Neuronal stem cell (in vitro differentiated cells): ENCODE data around the gene PAF1.
A peak's percentile ranks its signal among the peaks of the same experiment; 100 is the strongest.

ENCODE experiments used
- DNase-seq: peaks from one replicate; pipeline ENCODE4 v3.0.0-alpha.2; 2013; ENCODE audit warnings: low spot score
- H2AFZ ChIP-seq: one replicate; pipeline ENCODE4 v1.6.1; 2013; ENCODE audit warnings: mild to moderate bottlenecking, low read length, inconsistent platforms
- H2AK5ac ChIP-seq: 2 replicates; pipeline ENCODE4 v1.6.1; 2013; ENCODE audit warnings: low read depth, mild to moderate bottlenecking, inconsistent platforms, low read length, moderate library complexity, mixed read lengths
- H2BK120ac ChIP-seq: 2 replicates; pipeline ENCODE4 v1.6.1; 2013; ENCODE audit warnings: low read depth, mild to moderate bottlenecking, inconsistent platforms, low read length, moderate library complexity, mixed read lengths
- H2BK12ac ChIP-seq: one replicate; pipeline ENCODE4 v1.6.1; 2013; ENCODE audit warnings: low read length, inconsistent platforms
- H2BK15ac ChIP-seq: 2 replicates; pipeline ENCODE4 v1.6.1; 2013; ENCODE audit warnings: mild to moderate bottlenecking, low read length, inconsistent platforms, mixed read lengths
- H2BK5ac ChIP-seq: one replicate; pipeline ENCODE4 v1.6.1; 2013; ENCODE audit warnings: inconsistent platforms, mild to moderate bottlenecking, low read length, moderate library complexity
- H3K14ac ChIP-seq: one replicate; pipeline ENCODE4 v1.6.1; 2013; ENCODE audit warnings: low read length, inconsistent platforms
- H3K18ac ChIP-seq: 2 replicates; pipeline ENCODE4 v1.6.1; 2013; ENCODE audit warnings: low read length, inconsistent platforms
- H3K23ac ChIP-seq: 2 replicates; pipeline ENCODE4 v1.6.1; 2013; ENCODE audit warnings: low read depth, mild to moderate bottlenecking, mixed read lengths, low read length, inconsistent platforms; ENCODE audit not compliant: poor library complexity
- H3K27ac ChIP-seq: replicated peaks from 3 replicates; pipeline ENCODE4 v1.5.1; 2013; ENCODE audit warnings: low read length, inconsistent platforms
- H3K27me3 ChIP-seq, 3 experiments: 2 replicates each; pipeline ENCODE4 v1.6.1; 2013; ENCODE audit warnings: low read length in 3 of 3, mild to moderate bottlenecking in 2 of 3, inconsistent platforms in 1 of 3, low read depth in 1 of 3, mixed read lengths in 1 of 3, moderate library complexity in 1 of 3; ENCODE audit not compliant: control insufficient read depth in 3 of 3, insufficient read depth in 3 of 3
- H3K36me3 ChIP-seq, 2 donors: replicated peaks in 1 of 2; 2 replicates each; pipeline ENCODE4 v1.6.1; 2013; ENCODE audit warnings: low read length in 2 of 2; ENCODE audit not compliant: control insufficient read depth in 2 of 2, insufficient read depth in 2 of 2
- H3K4ac ChIP-seq: 2 replicates; pipeline ENCODE4 v1.6.1; 2013; ENCODE audit warnings: inconsistent platforms, mild to moderate bottlenecking, low read length, moderate library complexity
- H3K4me1 ChIP-seq, 2 donors: 1 replicate in 1 of 2; 2 replicates in 1 of 2; pipeline ENCODE4 v1.6.1; 2013; ENCODE audit warnings: low read length in 2 of 2, low read depth in 1 of 2; ENCODE audit not compliant: control insufficient read depth in 2 of 2, insufficient read depth in 1 of 2
- H3K4me2 ChIP-seq: one replicate; pipeline ENCODE4 v1.6.1; 2013; ENCODE audit warnings: mild to moderate bottlenecking, low read length, inconsistent platforms; ENCODE audit not compliant: insufficient read depth, poor library complexity, severe bottlenecking
- H3K4me3 ChIP-seq, 2 donors: 2 replicates each; pipeline ENCODE4 v1.5.1; 2013; ENCODE audit warnings: low read length in 2 of 2, mild to moderate bottlenecking in 2 of 2, inconsistent platforms in 1 of 2, moderate library complexity in 1 of 2
- H3K79me1 ChIP-seq: one replicate; pipeline ENCODE4 v1.6.1; 2013; ENCODE audit warnings: low read depth, mild to moderate bottlenecking, inconsistent platforms, low read length, moderate library complexity
- H3K9ac ChIP-seq: one replicate; pipeline ENCODE4 v1.6.1; 2013; ENCODE audit warnings: mild to moderate bottlenecking, low read depth, low read length, inconsistent platforms; ENCODE audit not compliant: poor library complexity
- H3K9me3 ChIP-seq, 2 donors: replicated peaks in 1 of 2; 2 replicates each; pipeline versions ENCODE3 to v1.6.1; 2013; ENCODE audit warnings: low read length in 2 of 2, mild to moderate bottlenecking in 2 of 2, inconsistent platforms in 1 of 2, low read depth in 1 of 2, mixed read lengths in 1 of 2, moderate library complexity in 1 of 2; ENCODE audit not compliant: control insufficient read depth in 2 of 2, insufficient read depth in 1 of 2
- H4K8ac ChIP-seq: one replicate; pipeline ENCODE4 v1.6.1; 2013; ENCODE audit warnings: low read depth, mild to moderate bottlenecking, inconsistent platforms, low read length, moderate library complexity
- H4K91ac ChIP-seq: one replicate; pipeline ENCODE4 v1.6.1; 2013; ENCODE audit warnings: low read length, low read depth, mild to moderate bottlenecking, inconsistent platforms; ENCODE audit not compliant: poor library complexity
- WGBS, 2 donors: extraction: QIAGEN DNeasy Blood & Tissue Kit; methylation state at CpG; one replicate each; pipeline ENCODE4 v1.1.7; 2013; ENCODE audit warnings: missing lambda C conversion rate in 2 of 2, mixed read lengths in 1 of 2; ENCODE audit not compliant: insufficient read length in 2 of 2, insufficient replicate concordance in 1 of 2; ENCODE audit errors: extremely low coverage in 2 of 2; 5-methylcytosine and 5-hydroxymethylcytosine counted together

The PAF1 gene

GRCh38 chr19:39435499-39436349, 44.8 kb upstream of the PAF1 start, which contains the start of gene RPS16:
Gene RPS16 (minus strand): TSS chr19:39435949. CDS start chr19:39435895, 54 bp downstream.
- peak within 1 kb of the TSS; percentile 100 for H3K23ac ChIP-seq
- H3K79me1 ChIP-seq: peaks cover 11% of the 10 kb centered on the region
- no peak within 1 kb of the TSS for H2BK5ac ChIP-seq
- peak within 1 kb of the TSS; percentile 64 for H4K91ac ChIP-seq
- H3K27me3 ChIP-seq: no peaks in the 10 kb centered on the region
- H2BK120ac ChIP-seq: no peak within 1 kb of the TSS
- peak within 1 kb of the TSS; percentile 68 to 97 for H3K4me3 ChIP-seq
- peak; percentile 94 for DNase-seq
- H3K14ac ChIP-seq: peak within 1 kb of the TSS; percentile 85
- H3K36me3 ChIP-seq: peaks cover 29 to 31% of the 10 kb centered on the region in 2 donors
- peak within 1 kb of the TSS; percentile 99 for H3K9ac ChIP-seq
- H2BK15ac ChIP-seq: no peak within 1 kb of the TSS
- H2AFZ ChIP-seq: peak within 1 kb of the TSS; percentile 51
- no peaks in the 10 kb centered on the region for H3K9me3 ChIP-seq
- H2BK12ac ChIP-seq: peak within 1 kb of the TSS; percentile 14
- H2AK5ac ChIP-seq: peak within 1 kb of the TSS; percentile 49
- H3K4ac ChIP-seq: peak within 1 kb of the TSS; percentile 91
- no peak within 1 kb of the TSS for H4K8ac ChIP-seq
- H3K18ac ChIP-seq: peak within 1 kb of the TSS; percentile 97
- peak within 1 kb of the TSS; percentile 75 for H3K4me2 ChIP-seq
- peaks cover 3 to 9% of the 10 kb centered on the region in 2 donors for H3K4me1 ChIP-seq
- no CpG with 5 or more reads among the region's 61 CpGs for WGBS, 2 donors
- peak within 1 kb of the TSS; percentile 70 for H3K27ac ChIP-seq

GRCh38 chr19:39434123-39435076, 43.5 kb upstream of the PAF1 start:
- H2BK15ac ChIP-seq: no peak overlapping the region
- no peak overlapping the region for H3K14ac ChIP-seq
- no peak overlapping the region for H4K8ac ChIP-seq
- H3K9ac ChIP-seq: no peak overlapping the region
- no peak overlapping the region for H3K18ac ChIP-seq
- H2BK5ac ChIP-seq: no peak overlapping the region
- H3K36me3 ChIP-seq: peaks cover 29 to 31% of the 10 kb centered on the region in 2 donors
- no CpG with 5 or more reads among the region's 10 CpGs for WGBS, 2 donors
- DNase-seq: no peak
- no peak overlapping the region for H4K91ac ChIP-seq
- H2AK5ac ChIP-seq: no peak overlapping the region
- H3K27me3 ChIP-seq: no peaks in the 10 kb centered on the region
- H3K79me1 ChIP-seq: peaks cover 11% of the 10 kb centered on the region
- H3K23ac ChIP-seq: no peak overlapping the region
- H3K4me2 ChIP-seq: peak overlapping the region; percentile 44
- H3K9me3 ChIP-seq: no peaks in the 10 kb centered on the region
- H3K4me3 ChIP-seq: peak overlapping the region in 1 of 2 donors; percentile 68
- no peak overlapping the region for H3K4ac ChIP-seq
- no peak overlapping the region for H2BK120ac ChIP-seq
- H3K4me1 ChIP-seq: peaks cover 3 to 9% of the 10 kb centered on the region in 2 donors
- H3K27ac ChIP-seq: no peak overlapping the region
- H2BK12ac ChIP-seq: no peak overlapping the region
- H2AFZ ChIP-seq: no peak overlapping the region

GRCh38 chr19:39433480-39434079, 42.7 kb upstream of the PAF1 start:
- Histone ChIP-seq H3K9me3 (no peaks in the 10 kb centered on the region), H2BK12ac (no peak overlapping the region), H3K4me3 (peak overlapping the region; percentile 8 to 22), H2BK120ac (no peak overlapping the region), H3K4me1 (peaks cover 6 to 14% of the 10 kb centered on the region in 2 donors), H3K18ac (no peak overlapping the region), H3K36me3 (peaks cover 29 to 31% of the 10 kb centered on the region in 2 donors), H3K4ac (no peak overlapping the region), H2BK15ac (no peak overlapping the region), H3K27ac (no peak overlapping the region), H3K27me3 (no peaks in the 10 kb centered on the region), H3K4me2 (no peak overlapping the region), H3K9ac (no peak overlapping the region), H3K14ac (no peak overlapping the region), H2BK5ac (no peak overlapping the region), H3K23ac (no peak overlapping the region), H3K79me1 (peaks cover 11% of the 10 kb centered on the region), H2AFZ (no peak overlapping the region), H2AK5ac (no peak overlapping the region), H4K8ac (no peak overlapping the region), H4K91ac (no peak overlapping the region)
- WGBS, 2 donors: no CpG with 5 or more reads among the region's 8 CpGs
- DNase-seq: no peak
